Measurements from ENCODE around the gene GABRB3.

GABRB3 gene

DNA sequence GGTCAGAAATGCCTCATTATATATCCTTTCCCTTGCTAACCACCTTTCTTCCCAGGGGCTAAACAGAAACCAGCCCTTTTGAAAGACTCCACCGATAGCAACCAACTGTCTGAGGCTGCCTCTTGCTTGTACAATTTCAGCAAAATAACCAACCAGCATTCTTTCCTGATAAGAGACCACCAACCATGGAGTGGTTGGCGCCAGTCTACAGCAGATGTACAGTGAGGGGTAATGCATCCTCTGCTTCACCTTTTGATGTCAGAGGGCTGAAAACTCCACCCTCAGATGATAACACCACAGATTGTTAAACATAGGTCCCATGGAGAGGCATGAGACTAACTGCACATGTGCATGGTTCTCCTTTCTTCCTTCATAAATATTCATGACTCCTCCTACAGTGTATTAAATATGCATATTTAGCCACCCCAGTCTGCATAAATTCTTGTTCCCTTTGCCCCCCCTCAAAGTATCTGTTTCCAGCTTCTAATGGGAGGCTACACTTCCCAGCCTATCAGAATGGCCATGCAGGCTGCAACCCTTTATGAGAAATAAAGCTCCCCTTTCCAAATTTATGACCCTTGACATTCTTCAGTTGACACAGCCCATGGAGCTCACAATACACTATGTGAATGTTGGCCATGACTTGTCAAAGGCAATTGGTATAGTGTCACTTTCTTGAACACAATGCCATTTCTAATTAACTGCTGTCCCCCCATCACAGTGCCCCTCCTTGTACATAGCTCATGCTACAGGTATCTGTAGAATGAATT is 48.3 kb downstream of the GABRB3 start:
- Histone ChIP-seq H2BK5ac (ENCODE audit: low read depth, low read length, poor library complexity) (no peak overlapping the region), H3K9me3 (ENCODE audit: insufficient read depth, low read depth, low read length) (peaks cover 2% of the 10 kb centered on the region), H3K4me2 (ENCODE audit: low read length) (no peak overlapping the region), H3K23ac (ENCODE audit: low read length) (no peak overlapping the region), H3K4me3 (ENCODE audit: low read depth, low read length) (no peak overlapping the region), H4K12ac (ENCODE audit: low read depth, low read length) (no peak overlapping the region), H3K9ac (ENCODE audit: low read length) (no peak overlapping the region), H3K27ac (ENCODE audit: low read depth, low read length) (no peak overlapping the region), H3K14ac (ENCODE audit: low read length) (no peak overlapping the region), H4K8ac (ENCODE audit: low read depth, low read length) (no peak overlapping the region), H2BK12ac (ENCODE audit: low read length) (no peak overlapping the region), H3K4ac (ENCODE audit: low read depth, low read length) (no peak overlapping the region), H3K27me3 (ENCODE audit: insufficient read depth, low read length) (no peaks in the 10 kb centered on the region), H3K79me2 (ENCODE audit: control insufficient read depth, insufficient read depth, low read length, poor library complexity) (no peaks in the 10 kb centered on the region), H2AK5ac (ENCODE audit: low read length) (no peak overlapping the region), H3K4me1 (ENCODE audit: control insufficient read depth in 1 of 2, insufficient read depth in 2 of 2, low read length in 2 of 2) (no peaks in the 10 kb centered on the region), H3K79me1 (ENCODE audit: low read length) (no peaks in the 10 kb centered on the region), H2BK120ac (ENCODE audit: insufficient read depth, low read length, poor library complexity) (no peak overlapping the region), H3K18ac (ENCODE audit: low read length) (no peak overlapping the region), H4K91ac (ENCODE audit: low read depth, low read length) (no peak overlapping the region), H2AFZ (ENCODE audit: insufficient read depth, low read length, poor library complexity) (no peak overlapping the region), H3K36me3 (ENCODE audit: control insufficient read depth in 1 of 2, insufficient read depth in 2 of 2, low read length in 2 of 2) (no peaks in the 10 kb centered on the region)
- no peak for DNase-seq
- WGBS (ENCODE audit: extremely low coverage, insufficient coverage, insufficient read length): no CpG with 5 or more reads among the region's 2 CpGs

GRCh38 chr15:26722621-26723160 is 50.2 kb downstream of the GABRB3 start:
- Histone ChIP-seq H3K4me3 (ENCODE audit: low read depth, low read length) (no peak overlapping the region), H3K23ac (ENCODE audit: low read length) (no peak overlapping the region), H2AFZ (ENCODE audit: insufficient read depth, low read length, poor library complexity) (no peak overlapping the region), H4K91ac (ENCODE audit: low read depth, low read length) (no peak overlapping the region), H3K79me1 (ENCODE audit: low read length) (no peaks in the 10 kb centered on the region), H2AK5ac (ENCODE audit: low read length) (no peak overlapping the region), H3K79me2 (ENCODE audit: control insufficient read depth, insufficient read depth, low read length, poor library complexity) (no peaks in the 10 kb centered on the region), H2BK12ac (ENCODE audit: low read length) (no peak overlapping the region), H2BK120ac (ENCODE audit: insufficient read depth, low read length, poor library complexity) (no peak overlapping the region), H4K8ac (ENCODE audit: low read depth, low read length) (no peak overlapping the region), H3K4me2 (ENCODE audit: low read length) (no peak overlapping the region), H3K36me3 (ENCODE audit: control insufficient read depth in 1 of 2, insufficient read depth in 2 of 2, low read length in 2 of 2) (no peaks in the 10 kb centered on the region), H3K4me1 (ENCODE audit: control insufficient read depth in 1 of 2, insufficient read depth in 2 of 2, low read length in 2 of 2) (no peaks in the 10 kb centered on the region), H3K18ac (ENCODE audit: low read length) (no peak overlapping the region), H3K14ac (ENCODE audit: low read length) (no peak overlapping the region), H3K27me3 (ENCODE audit: insufficient read depth, low read length) (no peaks in the 10 kb centered on the region), H3K27ac (ENCODE audit: low read depth, low read length) (no peak overlapping the region), H2BK5ac (ENCODE audit: low read depth, low read length, poor library complexity) (no peak overlapping the region), H3K9me3 (ENCODE audit: insufficient read depth, low read depth, low read length) (no peaks in the 10 kb centered on the region), H3K4ac (ENCODE audit: low read depth, low read length) (no peak overlapping the region), H3K9ac (ENCODE audit: low read length) (no peak overlapping the region), H4K12ac (ENCODE audit: low read depth, low read length) (no peak overlapping the region)
- no peak for DNase-seq
- no CpG with 5 or more reads among the region's 5 CpGs for WGBS (ENCODE audit: extremely low coverage, insufficient coverage, insufficient read length)

DNA sequence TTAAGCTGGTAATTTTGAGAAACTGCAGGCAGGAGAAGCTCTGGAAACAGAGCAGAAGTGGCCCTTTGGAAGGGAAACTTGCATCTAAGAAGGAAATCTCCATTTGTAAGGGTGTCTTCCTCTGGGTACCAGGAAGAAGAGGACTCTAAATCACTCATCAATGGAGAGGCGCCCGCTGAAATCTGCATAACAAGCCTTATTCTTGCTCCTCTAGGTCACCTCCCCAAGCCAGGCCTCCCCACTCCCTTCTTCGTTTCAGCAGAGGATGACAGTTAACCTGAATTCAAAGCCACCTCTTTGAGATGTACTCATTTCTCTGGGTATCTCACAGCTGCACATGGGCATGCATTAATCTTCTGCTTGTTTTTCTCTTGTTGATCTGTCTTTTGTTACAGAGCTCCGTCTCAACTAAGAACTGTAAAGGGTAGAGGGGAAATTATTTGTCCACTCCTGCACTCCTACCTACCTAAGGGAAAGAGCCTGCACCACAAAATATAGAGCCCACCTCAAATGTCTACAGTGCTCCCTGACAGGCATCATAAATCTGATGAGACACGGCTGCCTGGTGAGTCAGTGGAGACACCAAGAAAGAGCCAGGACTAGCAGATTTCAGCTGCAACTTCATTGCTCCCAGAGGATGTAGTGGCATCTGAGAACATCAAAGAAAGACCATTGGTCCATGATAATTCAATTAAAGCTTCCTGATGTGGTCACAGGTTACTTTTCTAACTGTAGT is 51.5 kb downstream of the GABRB3 start:
- Histone ChIP-seq H4K12ac (ENCODE audit: low read depth, low read length) (no peak overlapping the region), H3K4me3 (ENCODE audit: low read depth, low read length) (no peak overlapping the region), H3K9me3 (ENCODE audit: insufficient read depth, low read depth, low read length) (no peaks in the 10 kb centered on the region), H3K79me1 (ENCODE audit: low read length) (no peaks in the 10 kb centered on the region), H3K27ac (ENCODE audit: low read depth, low read length) (no peak overlapping the region), H3K4ac (ENCODE audit: low read depth, low read length) (no peak overlapping the region), H2BK5ac (ENCODE audit: low read depth, low read length, poor library complexity) (no peak overlapping the region), H4K8ac (ENCODE audit: low read depth, low read length) (no peak overlapping the region), H3K36me3 (ENCODE audit: control insufficient read depth in 1 of 2, insufficient read depth in 2 of 2, low read length in 2 of 2) (no peaks in the 10 kb centered on the region), H3K9ac (ENCODE audit: low read length) (no peak overlapping the region), H2BK120ac (ENCODE audit: insufficient read depth, low read length, poor library complexity) (no peak overlapping the region), H3K4me1 (ENCODE audit: control insufficient read depth in 1 of 2, insufficient read depth in 2 of 2, low read length in 2 of 2) (no peaks in the 10 kb centered on the region), H2AFZ (ENCODE audit: insufficient read depth, low read length, poor library complexity) (no peak overlapping the region), H3K18ac (ENCODE audit: low read length) (no peak overlapping the region), H3K23ac (ENCODE audit: low read length) (no peak overlapping the region), H3K79me2 (ENCODE audit: control insufficient read depth, insufficient read depth, low read length, poor library complexity) (no peaks in the 10 kb centered on the region), H3K4me2 (ENCODE audit: low read length) (no peak overlapping the region), H3K27me3 (ENCODE audit: insufficient read depth, low read length) (no peaks in the 10 kb centered on the region), H3K14ac (ENCODE audit: low read length) (no peak overlapping the region), H2AK5ac (ENCODE audit: low read length) (no peak overlapping the region), H2BK12ac (ENCODE audit: low read length) (no peak overlapping the region), H4K91ac (ENCODE audit: low read depth, low read length) (no peak overlapping the region)
- DNase-seq: no peak
- WGBS (ENCODE audit: extremely low coverage, insufficient coverage, insufficient read length): no CpG with 5 or more reads among the region's 5 CpGs

DNA sequence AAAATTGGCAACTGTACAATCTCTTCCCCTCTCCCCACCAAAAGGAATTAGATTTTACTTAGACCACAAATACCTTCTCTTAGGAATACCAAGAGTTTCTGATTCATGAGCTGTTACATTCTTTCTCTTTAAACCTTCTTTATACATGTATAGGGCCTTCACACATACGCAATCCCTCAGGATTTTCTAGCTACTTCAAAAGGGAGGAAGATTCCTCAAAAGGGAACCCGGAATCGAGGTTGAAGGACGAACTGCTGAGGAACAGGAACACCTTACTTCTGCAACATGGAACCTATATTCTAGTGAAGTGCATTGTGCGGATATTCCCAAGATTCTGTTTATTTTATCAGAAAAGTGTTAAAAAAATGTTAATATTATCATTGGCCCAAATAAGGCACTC is 52.3 kb downstream of the GABRB3 start:
- no peak overlapping the region for H2AK5ac ChIP-seq (ENCODE audit: low read length)
- H2BK12ac ChIP-seq (ENCODE audit: low read length): no peak overlapping the region
- no peaks in the 10 kb centered on the region for H3K79me1 ChIP-seq (ENCODE audit: low read length)
- H3K27me3 ChIP-seq (ENCODE audit: insufficient read depth, low read length): no peaks in the 10 kb centered on the region
- H3K9ac ChIP-seq (ENCODE audit: low read length): no peak overlapping the region
- H2BK5ac ChIP-seq (ENCODE audit: low read depth, low read length, poor library complexity): no peak overlapping the region
- WGBS (ENCODE audit: extremely low coverage, insufficient coverage, insufficient read length): no CpG with 5 or more reads among the region's 5 CpGs
- no peak overlapping the region for H3K27ac ChIP-seq (ENCODE audit: low read depth, low read length)
- H2AFZ ChIP-seq (ENCODE audit: insufficient read depth, low read length, poor library complexity): no peak overlapping the region
- no peak overlapping the region for H3K4me3 ChIP-seq (ENCODE audit: low read depth, low read length)
- no peak overlapping the region for H3K14ac ChIP-seq (ENCODE audit: low read length)
- no peak overlapping the region for H3K4ac ChIP-seq (ENCODE audit: low read depth, low read length)
- H4K91ac ChIP-seq (ENCODE audit: low read depth, low read length): no peak overlapping the region
- no peaks in the 10 kb centered on the region for H3K9me3 ChIP-seq (ENCODE audit: insufficient read depth, low read depth, low read length)
- no peak overlapping the region for H4K12ac ChIP-seq (ENCODE audit: low read depth, low read length)
- H4K8ac ChIP-seq (ENCODE audit: low read depth, low read length): no peak overlapping the region
- H3K4me2 ChIP-seq (ENCODE audit: low read length): no peak overlapping the region
- H2BK120ac ChIP-seq (ENCODE audit: insufficient read depth, low read length, poor library complexity): no peak overlapping the region
- no peak overlapping the region for H3K18ac ChIP-seq (ENCODE audit: low read length)
- no peaks in the 10 kb centered on the region for H3K36me3 ChIP-seq (ENCODE audit: control insufficient read depth in 1 of 2, insufficient read depth in 2 of 2, low read length in 2 of 2)
- no peaks in the 10 kb centered on the region for H3K4me1 ChIP-seq (ENCODE audit: control insufficient read depth in 1 of 2, insufficient read depth in 2 of 2, low read length in 2 of 2)
- DNase-seq: no peak
- no peak overlapping the region for H3K23ac ChIP-seq (ENCODE audit: low read length)
- H3K79me2 ChIP-seq (ENCODE audit: control insufficient read depth, insufficient read depth, low read length, poor library complexity): no peaks in the 10 kb centered on the region

All from trophoblast cell (in vitro differentiated cells and primary cell).